Upper lobe of left lung (tissue), 4 donors: Measurements from ENCODE around the gene OR13C8.

Source experiments
- CTCF ChIP-seq, 6 experiments: fragments of 450-650 bp in 4 of 6; fragments of 200-600 bp in 2 of 6; sonication (generic) in 2 of 6; IDR thresholded peaks; one replicate each; pipeline ENCODE4 v1.5.1; 2016 to 2019; ENCODE audit warnings: antibody characterized with exemption in 6 of 6
- POLR2A ChIP-seq, 4 donors: fragments of 450-650 bp; IDR thresholded peaks; one replicate each; pipeline ENCODE4 v1.5.1; 2016 to 2017; ENCODE audit warnings: antibody characterized with exemption in 4 of 4, mild to moderate bottlenecking in 2 of 4

GRCh38 chr9:104555521-104555920 is 13.4 kb upstream of the OR13C8 start:
- TF ChIP-seq CTCF (IDR thresholded peaks at IDR 0.05) (no peak), POLR2A (IDR thresholded peaks at IDR 0.05) (no peak)
